GM06990 (cell line): ENCODE results near the gene DAZAP1.

Experiments
- DNase-seq: peaks from one replicate; pipeline ENCODE4 v3.0.0-alpha.2; 2011; ENCODE audit not compliant: insufficient read length; ENCODE audit errors: extremely low read depth
- H3K27me3 ChIP-seq: replicated peaks from 2 replicates; pipeline ENCODE4 v1.6.0; 2011; ENCODE audit warnings: low read length; ENCODE audit not compliant: control insufficient read depth, insufficient read depth
- H3K36me3 ChIP-seq: 2 replicates; pipeline ENCODE4 v1.5.1; 2011; ENCODE audit warnings: low read length; ENCODE audit not compliant: control insufficient read depth, insufficient read depth
- H3K4me3 ChIP-seq: replicated peaks from 2 replicates; pipeline ENCODE4 v1.5.1; 2011; ENCODE audit warnings: low read depth, mild to moderate bottlenecking, control low read depth, low read length
- TF ChIP-seq, protein P1 (sequence below): IDR thresholded peaks from 2 replicates; pipeline ENCODE4 v1.5.1; 2011; ENCODE audit warnings: low read length, control low read depth, mild to moderate bottlenecking, inconsistent platforms; ENCODE audit not compliant: insufficient read depth, poor library complexity, severe bottlenecking

DAZAP1 gene

DNA sequence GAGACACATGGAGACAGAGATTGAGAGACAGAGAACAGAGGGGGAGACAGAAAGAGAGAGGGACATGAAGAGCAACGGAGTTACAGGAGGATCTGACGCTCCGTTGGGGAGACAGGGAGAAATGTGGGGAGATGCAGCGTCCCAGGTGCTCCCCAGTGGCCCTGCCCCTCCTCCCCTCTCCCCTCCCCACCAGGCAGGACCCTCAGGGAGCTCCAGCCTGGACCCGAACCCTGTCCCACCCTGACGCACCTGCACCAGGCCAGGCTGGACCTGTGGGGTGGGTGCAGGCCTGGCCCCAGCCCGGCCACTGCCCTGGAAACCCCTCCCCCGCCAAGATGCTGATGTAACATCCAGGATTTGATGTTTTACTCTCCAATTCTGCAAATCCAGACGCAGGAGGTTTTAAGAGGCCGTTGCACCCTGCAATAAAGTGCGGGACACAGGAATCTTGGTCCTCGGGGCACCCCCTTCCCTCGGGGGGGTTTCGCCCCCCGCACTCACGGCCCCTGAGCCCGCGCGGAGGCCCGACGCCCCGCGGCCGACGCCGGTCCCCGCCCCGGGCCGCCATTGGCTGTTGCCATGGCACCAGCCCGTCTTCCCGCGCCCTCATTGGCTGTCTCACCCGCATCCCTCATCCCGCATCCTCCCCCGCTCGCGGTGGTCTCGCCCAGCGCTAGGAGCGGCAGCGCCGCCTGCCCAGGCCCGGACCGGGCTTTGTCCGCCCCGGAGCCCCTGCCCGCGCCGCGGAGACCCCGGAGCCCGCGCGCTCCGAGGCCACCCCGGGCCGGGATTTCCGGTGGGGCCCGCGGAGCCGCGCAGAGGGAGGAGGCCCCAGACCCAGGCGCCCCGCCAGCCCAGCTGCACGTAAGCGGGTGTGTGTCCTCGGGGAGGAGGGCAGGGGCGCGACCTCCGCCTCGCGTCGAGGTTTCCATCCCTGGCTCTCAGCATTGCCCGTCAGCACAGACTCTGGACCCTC, 42.4 kb downstream of the DAZAP1 start, which contains the start of gene APC2:
Gene APC2, plus strand, starts transcription at position 655 of the 976 bp plus-strand sequence. CDS start 2,881 bp downstream, outside the sequence.
- TF ChIP-seq, protein P1, sequence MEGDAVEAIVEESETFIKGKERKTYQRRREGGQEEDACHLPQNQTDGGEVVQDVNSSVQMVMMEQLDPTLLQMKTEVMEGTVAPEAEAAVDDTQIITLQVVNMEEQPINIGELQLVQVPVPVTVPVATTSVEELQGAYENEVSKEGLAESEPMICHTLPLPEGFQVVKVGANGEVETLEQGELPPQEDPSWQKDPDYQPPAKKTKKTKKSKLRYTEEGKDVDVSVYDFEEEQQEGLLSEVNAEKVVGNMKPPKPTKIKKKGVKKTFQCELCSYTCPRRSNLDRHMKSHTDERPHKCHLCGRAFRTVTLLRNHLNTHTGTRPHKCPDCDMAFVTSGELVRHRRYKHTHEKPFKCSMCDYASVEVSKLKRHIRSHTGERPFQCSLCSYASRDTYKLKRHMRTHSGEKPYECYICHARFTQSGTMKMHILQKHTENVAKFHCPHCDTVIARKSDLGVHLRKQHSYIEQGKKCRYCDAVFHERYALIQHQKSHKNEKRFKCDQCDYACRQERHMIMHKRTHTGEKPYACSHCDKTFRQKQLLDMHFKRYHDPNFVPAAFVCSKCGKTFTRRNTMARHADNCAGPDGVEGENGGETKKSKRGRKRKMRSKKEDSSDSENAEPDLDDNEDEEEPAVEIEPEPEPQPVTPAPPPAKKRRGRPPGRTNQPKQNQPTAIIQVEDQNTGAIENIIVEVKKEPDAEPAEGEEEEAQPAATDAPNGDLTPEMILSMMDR: no peak
- Histone ChIP-seq H3K4me3 (no peak within 1 kb of the TSS), H3K36me3 (no peaks in the 10 kb centered on the region), H3K27me3 (peaks cover 5% of the 10 kb centered on the region)
- DNase-seq: no peak

DNA sequence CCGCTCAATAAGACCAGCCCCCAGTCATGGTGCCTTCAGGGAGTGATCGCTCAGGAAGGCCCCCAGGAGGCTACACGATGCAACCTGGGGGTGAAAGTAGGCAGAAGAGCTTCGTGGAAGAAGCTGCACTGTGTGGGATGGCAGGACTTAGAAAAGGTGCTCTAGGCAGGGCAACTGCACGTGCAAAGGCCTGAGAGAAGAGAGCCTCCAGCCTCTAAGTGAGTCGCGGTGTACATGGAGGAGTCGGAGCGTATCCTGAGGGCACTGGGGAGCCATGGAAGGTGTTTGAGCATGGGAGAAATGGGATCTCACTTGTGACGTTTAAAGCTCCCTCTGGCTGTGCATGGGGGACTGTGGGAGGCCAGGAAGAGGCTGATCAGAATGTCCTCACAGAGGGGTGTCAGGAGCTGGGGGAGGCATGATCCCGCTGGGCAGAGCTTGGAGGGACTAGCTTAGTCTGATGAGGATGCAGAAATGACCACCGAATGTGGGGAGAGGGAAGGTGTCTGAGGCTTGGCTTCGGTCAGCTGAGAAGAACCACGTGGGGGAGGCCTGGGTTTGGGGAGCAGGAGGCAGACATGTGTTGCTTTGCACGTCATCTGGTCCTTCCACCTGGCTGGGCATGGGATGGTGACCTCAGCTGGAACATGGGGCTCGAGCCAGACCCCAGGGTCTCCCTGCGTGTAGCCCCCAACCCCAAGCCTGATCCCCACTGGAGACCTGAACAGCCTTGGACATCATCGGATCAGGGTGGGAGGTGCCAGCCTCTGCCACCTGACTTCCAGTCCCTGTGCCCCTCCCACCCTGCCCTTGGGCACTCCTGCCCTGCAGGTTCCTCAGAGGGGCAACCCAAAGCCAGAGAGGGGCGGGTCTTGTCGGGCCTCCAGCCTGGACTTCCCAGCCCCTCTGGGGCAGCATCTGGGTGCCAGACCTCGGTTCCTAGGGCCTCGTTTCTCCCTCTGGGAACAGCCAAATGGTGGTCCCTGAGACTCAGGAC, 43.6 kb downstream of the DAZAP1 start:
- no peak for DNase-seq
- peaks cover 5% of the 10 kb centered on the region for H3K27me3 ChIP-seq
- no peaks in the 10 kb centered on the region for H3K36me3 ChIP-seq
- H3K4me3 ChIP-seq: no peak overlapping the region
- TF ChIP-seq, protein P1: no peak

DNA sequence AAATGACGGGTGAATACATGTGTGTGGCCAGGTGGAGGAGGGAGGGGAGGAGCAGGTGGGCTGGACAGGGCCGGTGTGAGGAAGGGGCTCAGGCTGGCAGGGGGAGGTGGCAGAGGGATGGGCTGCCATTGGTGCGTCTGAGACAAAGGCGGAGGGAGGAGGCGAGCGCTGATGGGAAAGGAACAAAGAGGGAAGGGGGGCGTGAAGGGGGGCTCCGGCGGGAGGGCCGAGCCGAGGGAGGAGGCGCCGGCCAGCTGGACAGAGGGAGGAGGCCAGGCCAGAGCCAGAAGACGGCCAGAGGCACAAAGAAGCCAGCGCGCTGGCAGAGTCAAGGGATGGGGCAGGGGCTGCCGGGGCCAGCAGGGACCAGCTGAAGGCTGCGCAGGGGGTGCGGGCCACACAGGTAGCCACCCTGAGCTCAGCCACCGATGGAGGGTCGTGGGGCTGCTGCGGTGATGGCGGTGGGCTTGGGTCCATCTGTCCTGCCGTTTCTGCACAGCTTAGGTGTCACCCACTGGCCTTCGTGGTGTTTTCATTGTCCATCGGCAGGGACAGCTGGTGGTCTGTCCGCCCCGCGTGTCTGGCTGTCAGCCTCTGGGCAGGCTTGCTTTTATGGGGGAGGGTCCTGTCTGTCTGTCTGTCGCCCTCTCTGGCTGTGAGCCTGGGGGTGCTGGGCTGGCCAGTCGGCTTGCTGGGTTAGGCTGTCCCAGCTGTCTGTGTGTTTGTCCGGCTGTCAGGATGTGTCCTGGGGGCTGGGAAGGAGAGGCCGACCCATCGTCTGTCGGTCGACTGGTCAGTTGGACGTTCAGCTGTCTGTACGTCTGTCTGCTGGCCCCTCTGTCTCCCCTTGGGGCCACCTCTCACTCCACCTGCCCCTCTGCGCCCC, 44.8 kb downstream of the DAZAP1 start:
- Histone ChIP-seq H3K36me3 (no peaks in the 10 kb centered on the region), H3K4me3 (no peak overlapping the region), H3K27me3 (peaks cover 5% of the 10 kb centered on the region)
- TF ChIP-seq, protein P1: no peak
- no peak for DNase-seq

DNA sequence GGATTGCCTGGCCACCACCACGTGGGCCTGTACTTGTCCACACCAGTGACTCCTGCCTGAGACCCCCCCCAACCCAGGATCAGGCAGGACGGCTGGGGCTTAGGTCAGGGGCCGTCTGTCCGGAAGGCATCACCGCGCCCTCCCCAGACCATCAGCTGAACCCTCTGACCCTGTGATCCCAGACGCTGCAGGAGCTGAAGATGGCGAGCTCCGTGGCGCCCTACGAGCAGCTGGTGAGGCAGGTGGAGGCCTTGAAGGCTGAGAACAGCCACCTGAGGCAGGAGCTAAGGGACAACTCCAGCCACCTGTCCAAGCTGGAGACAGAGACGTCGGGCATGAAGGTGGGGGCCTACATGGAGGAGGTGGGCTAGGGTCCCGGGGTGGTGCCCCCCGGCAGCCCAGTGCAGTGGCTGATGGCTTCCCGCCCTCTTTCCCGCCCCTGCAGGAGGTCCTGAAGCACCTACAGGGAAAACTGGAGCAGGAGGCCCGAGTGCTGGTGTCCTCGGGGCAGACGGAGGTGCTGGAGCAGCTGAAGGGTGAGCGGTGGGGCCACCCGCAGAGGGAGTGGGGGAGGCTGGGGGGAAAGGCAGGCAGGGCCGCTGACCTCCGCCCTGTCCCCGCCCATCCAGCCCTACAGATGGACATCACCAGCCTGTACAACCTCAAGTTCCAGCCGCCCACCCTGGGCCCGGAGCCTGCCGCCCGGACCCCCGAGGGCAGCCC, 45.6 kb downstream of the DAZAP1 start:
- H3K4me3 ChIP-seq: no peak overlapping the region
- no peak for DNase-seq
- H3K36me3 ChIP-seq: no peaks in the 10 kb centered on the region
- TF ChIP-seq, protein P1: no peak
- H3K27me3 ChIP-seq: peaks cover 3% of the 10 kb centered on the region; the same call in 1 of the 2 replicates
